Measurements from ENCODE around the gene DCAF5.

The DCAF5 gene

DNA sequence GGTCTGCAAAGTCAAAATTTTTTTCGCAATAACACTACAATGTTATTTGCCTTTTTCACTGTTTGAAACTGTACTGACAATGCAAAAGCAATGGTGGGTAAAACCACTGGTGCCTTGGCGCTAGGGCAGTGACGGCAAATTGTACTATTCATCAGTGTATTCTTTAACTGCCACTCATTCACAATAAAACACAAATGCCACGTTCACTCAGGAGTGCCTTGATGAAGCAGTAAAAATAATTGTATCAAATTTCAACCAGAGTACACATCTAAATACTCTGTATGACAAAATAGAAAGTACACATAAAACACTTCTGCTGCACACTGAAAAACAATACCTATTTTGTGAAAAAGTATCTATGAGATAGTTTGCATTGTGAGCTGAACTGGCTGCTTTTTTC, 17.8 kb downstream of the DCAF5 start:
- Histone ChIP-seq H3K36me3 (ENCODE audit: insufficient read depth, low read length) (peaks cover 5% of the 10 kb centered on the region), H3K27me3 (ENCODE audit: insufficient read depth, low read length) (no peaks in the 10 kb centered on the region), H3K4me3 (ENCODE audit: low read length) (no peak overlapping the region), H3K9me3 (ENCODE audit: low read length) (no peaks in the 10 kb centered on the region), H2AFZ (ENCODE audit: low read depth, low read length) (no peak overlapping the region), H3K4me1 (ENCODE audit: insufficient read depth, low read length) (peaks cover 30% of the 10 kb centered on the region)

DNA sequence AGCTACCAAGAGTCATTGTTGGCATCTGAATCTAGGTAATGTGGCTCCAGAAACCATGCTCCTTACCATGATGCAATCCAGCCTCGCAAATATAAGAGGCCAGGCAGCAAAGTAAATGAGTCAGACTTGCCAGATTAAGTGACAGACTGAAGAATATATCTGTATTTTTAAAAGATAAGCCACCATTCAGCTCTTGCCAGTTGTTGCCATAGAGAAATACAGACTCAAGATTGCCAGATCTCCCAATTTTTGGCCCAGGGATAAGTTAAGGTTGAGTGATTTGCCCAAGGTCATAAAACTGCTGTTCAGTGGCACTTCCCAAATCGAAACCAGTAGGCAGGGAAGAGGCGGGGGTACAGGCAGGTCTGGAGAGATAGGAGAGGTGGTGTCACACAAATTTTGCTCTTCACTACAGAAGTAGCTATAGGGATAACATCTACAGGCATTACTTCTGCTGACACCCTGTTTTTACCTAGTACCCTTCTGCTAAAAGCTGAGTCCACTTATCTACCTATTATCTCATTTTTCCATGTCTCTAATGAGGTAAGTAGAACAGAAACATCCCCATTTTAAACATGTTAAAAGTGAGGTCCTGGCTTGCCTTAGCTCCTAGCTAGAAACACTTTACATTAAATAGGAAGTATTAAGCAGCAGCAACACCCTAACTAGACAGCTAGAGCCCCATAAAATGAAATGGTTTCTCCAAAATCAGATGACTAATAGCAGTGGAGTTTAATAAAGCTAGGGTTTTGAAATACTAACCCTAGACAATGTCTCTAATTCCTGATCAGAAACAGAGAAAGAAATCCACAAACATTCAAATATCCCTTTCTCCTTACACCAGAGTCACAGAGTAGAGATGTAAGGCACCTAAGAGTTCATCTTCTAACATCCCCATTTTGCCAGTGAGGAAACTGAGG, 19.5 kb downstream of the DCAF5 start:
- Histone ChIP-seq H2AFZ (ENCODE audit: low read depth, low read length) (no peak overlapping the region), H3K4me1 (ENCODE audit: insufficient read depth, low read length) (peaks cover 36% of the 10 kb centered on the region), H3K36me3 (ENCODE audit: insufficient read depth, low read length) (no peaks in the 10 kb centered on the region), H3K9me3 (ENCODE audit: low read length) (no peaks in the 10 kb centered on the region), H3K27me3 (ENCODE audit: insufficient read depth, low read length) (no peaks in the 10 kb centered on the region), H3K4me3 (ENCODE audit: low read length) (no peak overlapping the region)

DNA sequence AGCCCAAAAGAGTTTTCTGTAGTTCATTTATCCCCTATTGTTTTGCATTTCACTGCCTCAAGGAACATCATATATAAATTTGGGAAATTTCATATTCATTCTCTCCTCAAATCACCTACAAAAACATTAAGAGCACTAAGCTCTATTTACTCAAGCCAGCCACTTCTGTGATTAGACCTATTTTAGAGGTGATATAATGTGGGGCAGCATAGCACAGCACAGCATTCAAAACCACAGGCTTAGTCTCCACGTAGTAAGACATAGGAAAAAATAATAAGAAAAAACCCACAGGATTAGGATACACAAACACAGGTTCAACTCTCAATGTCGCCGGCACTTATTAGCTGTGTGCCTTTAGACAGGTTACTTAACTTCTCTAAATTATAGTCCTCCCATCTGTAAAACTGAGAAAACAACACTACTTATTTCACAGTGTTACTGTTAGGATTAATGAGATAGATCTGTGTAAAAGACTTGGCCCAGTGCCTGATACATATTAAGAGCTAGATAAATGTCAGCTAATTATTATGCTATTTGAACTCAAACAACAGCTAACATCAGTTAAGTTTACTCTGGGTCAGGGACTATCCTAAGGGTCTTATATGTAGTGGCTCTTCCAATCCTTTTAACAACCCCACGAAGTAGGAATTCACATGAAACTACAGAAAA, 20.3 kb downstream of the DCAF5 start:
- Histone ChIP-seq H3K4me3 (ENCODE audit: low read length) (no peak overlapping the region), H3K36me3 (ENCODE audit: insufficient read depth, low read length) (no peaks in the 10 kb centered on the region), H2AFZ (ENCODE audit: low read depth, low read length) (no peak overlapping the region), H3K27me3 (ENCODE audit: insufficient read depth, low read length) (no peaks in the 10 kb centered on the region), H3K4me1 (ENCODE audit: insufficient read depth, low read length) (peaks cover 29% of the 10 kb centered on the region), H3K9me3 (ENCODE audit: low read length) (no peaks in the 10 kb centered on the region)

DNA sequence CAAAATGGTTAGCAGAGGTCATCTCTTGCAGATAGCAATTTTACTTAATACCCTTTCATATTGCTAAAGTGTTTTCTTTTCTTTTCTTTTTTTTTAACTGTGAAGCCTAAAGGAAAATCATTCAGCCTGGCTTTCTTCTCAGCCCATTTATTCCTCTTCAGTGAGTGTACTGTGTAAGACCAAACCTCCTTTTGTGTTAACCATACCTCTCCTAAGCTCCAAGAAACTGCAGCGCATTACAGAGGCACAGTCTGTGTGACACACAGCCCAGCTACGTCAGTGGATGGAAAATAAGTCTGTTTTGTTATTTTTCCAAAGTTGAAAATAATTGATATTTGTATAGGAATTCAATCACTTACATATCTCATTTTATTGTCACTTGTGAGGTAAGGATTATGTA, 21.7 kb downstream of the DCAF5 start:
- H3K4me1 ChIP-seq (ENCODE audit: insufficient read depth, low read length), result peaks cover 29% of the 10 kb centered on the region
- no peaks in the 10 kb centered on the region for H3K36me3 ChIP-seq (ENCODE audit: insufficient read depth, low read length)
- H3K27me3 ChIP-seq (ENCODE audit: insufficient read depth, low read length), result no peaks in the 10 kb centered on the region
- H3K4me3 ChIP-seq (ENCODE audit: low read length), result no peak overlapping the region
- H3K9me3 ChIP-seq (ENCODE audit: low read length), result no peaks in the 10 kb centered on the region
- H2AFZ ChIP-seq (ENCODE audit: low read depth, low read length), result no peak overlapping the region

DNA sequence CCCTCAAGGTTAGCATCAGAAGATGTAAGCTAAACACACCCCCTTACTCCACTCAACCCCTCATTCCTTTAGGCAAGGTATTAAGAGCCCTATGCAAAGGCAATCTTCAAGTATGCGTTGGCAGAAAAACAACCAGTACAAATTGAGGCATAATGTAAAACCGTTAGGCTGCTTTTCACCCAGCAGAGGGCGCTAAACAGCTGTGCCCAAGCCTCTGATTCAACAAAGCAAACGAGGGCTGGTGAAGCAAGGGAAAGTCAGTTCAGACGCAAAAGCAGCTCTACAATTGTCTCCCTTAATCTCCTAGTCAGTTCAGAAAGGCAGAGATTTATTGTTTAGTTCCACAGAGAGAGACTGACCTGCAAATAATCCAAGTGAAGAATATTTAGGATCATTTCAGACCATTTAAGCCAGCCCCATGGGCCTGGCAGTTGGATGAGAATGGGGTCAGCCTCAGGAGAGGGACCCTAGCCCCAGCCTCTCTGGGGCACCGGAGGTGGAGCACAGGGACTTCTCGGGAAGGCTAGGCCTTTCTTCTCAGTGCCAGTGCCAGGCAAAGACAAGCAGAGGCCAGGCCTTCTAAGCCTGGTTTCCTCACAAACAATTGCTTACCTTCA, 23.5 kb downstream of the DCAF5 start:
- Histone ChIP-seq H3K36me3 (ENCODE audit: insufficient read depth, low read length) (no peaks in the 10 kb centered on the region), H3K9me3 (ENCODE audit: low read length) (no peaks in the 10 kb centered on the region), H3K27me3 (ENCODE audit: insufficient read depth, low read length) (no peaks in the 10 kb centered on the region), H2AFZ (ENCODE audit: low read depth, low read length) (no peak overlapping the region), H3K4me3 (ENCODE audit: low read length) (no peak overlapping the region), H3K4me1 (ENCODE audit: insufficient read depth, low read length) (peaks cover 29% of the 10 kb centered on the region)

DNA sequence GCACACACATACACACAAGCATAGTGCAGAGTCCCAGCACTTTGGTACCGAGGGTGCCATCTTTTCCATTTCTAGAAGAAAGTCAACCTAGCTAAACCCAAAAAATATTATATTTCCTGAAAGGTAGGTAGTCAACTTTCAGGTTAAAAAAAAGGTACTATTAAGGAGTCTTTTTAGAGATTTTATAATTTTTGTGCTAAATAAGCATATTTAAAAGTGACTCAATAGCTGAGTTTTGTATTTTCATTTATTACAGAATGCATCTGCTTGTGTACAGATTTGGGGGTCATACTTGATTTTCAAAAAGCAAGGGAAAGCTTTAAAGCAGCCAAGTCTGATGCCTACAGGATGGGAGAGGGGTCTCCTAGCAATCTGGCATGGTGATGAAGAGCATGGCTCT, 34.6 kb downstream of the DCAF5 start:
- Histone ChIP-seq H3K4me1 (ENCODE audit: insufficient read depth, low read length) (no peaks in the 10 kb centered on the region), H2AFZ (ENCODE audit: low read depth, low read length) (no peak overlapping the region), H3K36me3 (ENCODE audit: insufficient read depth, low read length) (peaks cover 66% of the 10 kb centered on the region), H3K27me3 (ENCODE audit: insufficient read depth, low read length) (no peaks in the 10 kb centered on the region), H3K4me3 (ENCODE audit: low read length) (no peak overlapping the region), H3K9me3 (ENCODE audit: low read length) (no peaks in the 10 kb centered on the region)

DNA sequence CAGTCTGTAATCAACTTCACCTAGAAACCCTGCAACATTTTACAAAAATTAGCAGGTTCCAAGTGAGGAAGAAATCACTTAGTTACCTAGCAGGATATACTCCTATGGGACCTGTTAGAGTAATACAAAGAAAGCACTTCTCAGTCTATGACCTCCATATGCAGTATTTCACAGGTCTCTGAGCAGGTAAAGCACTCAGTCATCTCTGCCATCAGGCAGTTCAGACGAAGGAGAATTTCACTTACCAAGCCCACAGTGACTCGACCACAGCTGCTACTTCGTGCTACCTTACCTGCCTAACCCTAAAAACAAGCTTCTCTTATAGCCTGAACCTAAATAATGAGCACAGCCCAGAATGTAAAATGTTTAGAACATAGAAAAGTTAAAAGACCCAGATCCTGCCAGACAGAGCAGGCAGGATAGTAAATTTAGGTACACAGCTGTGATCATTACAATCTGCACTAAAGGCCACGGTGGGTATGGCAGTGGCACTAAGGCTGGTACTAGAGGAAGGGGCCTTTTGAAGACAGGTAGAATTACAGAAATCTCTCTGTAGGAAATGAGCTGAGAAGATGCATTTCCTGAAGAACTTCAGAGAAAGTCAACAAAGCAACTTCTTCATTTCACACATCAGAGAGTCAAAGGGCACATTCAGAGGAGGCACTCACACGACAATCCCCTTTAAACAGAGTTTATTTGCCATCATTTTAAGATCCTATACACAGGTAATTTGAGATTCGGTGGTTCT, 35.7 kb downstream of the DCAF5 start:
- Histone ChIP-seq H3K4me3 (ENCODE audit: low read length) (no peak overlapping the region), H3K4me1 (ENCODE audit: insufficient read depth, low read length) (no peaks in the 10 kb centered on the region), H3K36me3 (ENCODE audit: insufficient read depth, low read length) (peaks cover 71% of the 10 kb centered on the region), H3K27me3 (ENCODE audit: insufficient read depth, low read length) (no peaks in the 10 kb centered on the region), H2AFZ (ENCODE audit: low read depth, low read length) (no peak overlapping the region), H3K9me3 (ENCODE audit: low read length) (no peaks in the 10 kb centered on the region)

DNA sequence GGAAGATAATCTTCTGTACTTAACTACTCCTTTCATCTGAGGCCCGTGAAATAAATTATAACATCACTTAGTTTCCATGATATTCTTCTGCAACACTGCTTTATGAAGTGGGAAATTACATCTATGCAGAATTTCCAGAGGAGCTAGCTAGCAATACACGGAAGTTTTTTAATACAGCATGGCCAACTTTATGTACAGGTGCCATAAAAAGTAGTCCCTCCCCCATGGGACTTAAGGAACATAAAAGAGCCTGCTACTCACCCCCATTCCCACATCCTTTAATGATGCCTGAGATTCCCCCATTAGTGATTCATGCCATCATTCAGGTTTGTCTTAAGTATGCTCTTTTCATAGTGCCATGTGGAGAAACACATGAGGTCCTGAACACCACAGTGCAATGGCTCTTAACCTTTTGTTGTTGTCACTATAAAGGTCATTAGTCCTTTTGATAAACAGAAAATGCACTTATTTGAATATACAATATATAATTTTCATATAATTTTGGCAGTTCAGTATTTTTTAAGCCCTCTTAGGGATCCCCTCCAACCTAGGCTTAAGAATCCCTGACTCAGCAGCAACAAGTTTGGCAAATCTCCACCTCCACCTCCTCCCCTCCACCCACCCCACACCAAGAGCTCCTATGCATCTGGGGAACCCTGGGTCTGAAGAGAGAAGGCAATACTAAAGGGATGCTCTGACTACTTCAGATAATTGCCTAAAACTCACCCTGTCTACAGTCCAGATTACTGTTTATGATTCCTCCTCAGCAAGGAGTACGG, 37.3 kb downstream of the DCAF5 start:
- Histone ChIP-seq H3K4me3 (ENCODE audit: low read length) (no peak overlapping the region), H3K4me1 (ENCODE audit: insufficient read depth, low read length) (no peaks in the 10 kb centered on the region), H3K36me3 (ENCODE audit: insufficient read depth, low read length) (peaks cover 71% of the 10 kb centered on the region)

DNA sequence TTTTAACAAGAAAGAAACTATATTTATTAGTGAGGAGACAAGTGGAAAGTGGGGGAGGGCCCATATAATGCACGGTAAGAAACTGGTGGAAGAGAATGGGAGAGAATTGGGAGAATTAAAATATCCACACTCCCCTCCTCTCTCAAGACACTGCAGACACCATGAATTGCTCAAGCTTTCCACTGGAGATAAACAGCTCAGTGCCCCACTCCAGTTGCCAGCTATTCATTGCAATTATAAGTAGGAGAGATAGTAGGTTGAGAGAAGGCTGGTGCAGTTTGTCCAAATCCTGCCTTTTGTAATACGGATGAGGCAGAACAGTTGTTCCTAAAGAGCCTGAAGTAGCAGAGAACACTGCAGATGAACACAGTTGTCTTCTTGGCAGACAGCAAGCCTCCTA, 38.2 kb downstream of the DCAF5 start:
- Histone ChIP-seq H3K27me3 (ENCODE audit: insufficient read depth, low read length) (no peaks in the 10 kb centered on the region), H3K4me3 (ENCODE audit: low read length) (no peak overlapping the region), H3K9me3 (ENCODE audit: low read length) (no peaks in the 10 kb centered on the region), H3K36me3 (ENCODE audit: insufficient read depth, low read length) (peaks cover 75% of the 10 kb centered on the region), H3K4me1 (ENCODE audit: insufficient read depth, low read length) (no peaks in the 10 kb centered on the region), H2AFZ (ENCODE audit: low read depth, low read length) (no peak overlapping the region)

More for the DNA sequence above, 37.3 kb downstream of the DCAF5 start:
- H2AFZ ChIP-seq (ENCODE audit: low read depth, low read length), result no peak overlapping the region
- H3K27me3 ChIP-seq (ENCODE audit: insufficient read depth, low read length), result no peaks in the 10 kb centered on the region
- H3K9me3 ChIP-seq (ENCODE audit: low read length), result no peaks in the 10 kb centered on the region

DNA sequence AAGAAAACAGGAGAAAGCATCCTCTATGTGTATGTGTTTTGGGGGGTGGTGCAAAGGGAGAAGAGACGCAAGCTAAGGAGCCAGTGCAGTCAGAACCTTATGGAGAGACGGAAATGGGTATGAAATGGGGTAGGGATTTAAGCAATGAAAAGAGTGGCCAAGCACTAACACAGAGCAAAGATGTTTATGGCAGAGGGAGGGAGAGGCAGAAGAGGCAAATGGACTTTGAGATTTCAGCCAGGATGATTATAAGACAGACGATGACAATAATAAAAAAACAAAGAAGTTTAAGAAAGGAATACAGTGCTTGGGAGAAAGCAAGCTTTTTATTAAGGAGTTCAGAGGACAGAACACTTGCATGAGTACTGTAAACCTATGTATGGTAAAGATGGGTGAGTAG, 44.6 kb downstream of the DCAF5 start:
- Histone ChIP-seq H3K27me3 (ENCODE audit: insufficient read depth, low read length) (no peaks in the 10 kb centered on the region), H2AFZ (ENCODE audit: low read depth, low read length) (no peak overlapping the region), H3K4me3 (ENCODE audit: low read length) (no peak overlapping the region), H3K4me1 (ENCODE audit: insufficient read depth, low read length) (no peaks in the 10 kb centered on the region), H3K9me3 (ENCODE audit: low read length) (peaks cover 3% of the 10 kb centered on the region), H3K36me3 (ENCODE audit: insufficient read depth, low read length) (peaks cover 42% of the 10 kb centered on the region)

DNA sequence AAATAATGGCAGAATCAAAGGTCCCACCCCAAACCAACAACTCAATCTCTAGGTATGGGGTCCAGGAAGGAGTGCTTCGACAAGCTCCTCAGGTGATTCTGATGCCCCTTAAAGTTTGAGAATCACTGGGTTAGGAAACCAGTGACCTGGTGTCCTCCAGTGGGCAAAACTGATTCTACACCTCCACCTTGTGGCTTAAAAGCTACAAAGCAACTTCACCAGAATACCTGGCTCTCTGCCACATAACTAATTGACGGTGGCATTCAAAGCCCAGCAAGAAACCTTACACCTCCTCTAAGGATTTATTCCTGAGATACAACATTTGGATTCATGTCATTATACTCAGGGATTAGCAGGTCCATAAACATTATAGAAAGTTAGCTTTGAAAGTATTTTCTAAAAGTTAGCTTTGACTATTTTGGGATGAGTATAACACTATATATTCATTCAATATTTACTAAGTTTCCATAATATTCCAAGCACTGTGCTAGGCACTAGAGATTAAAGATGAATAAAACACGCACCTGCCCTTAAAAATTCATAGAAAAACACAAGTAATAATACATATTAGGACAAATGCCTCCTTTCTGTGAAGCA, 45.4 kb downstream of the DCAF5 start:
- no peak overlapping the region for H2AFZ ChIP-seq (ENCODE audit: low read depth, low read length)
- H3K27me3 ChIP-seq (ENCODE audit: insufficient read depth, low read length), result no peaks in the 10 kb centered on the region
- H3K36me3 ChIP-seq (ENCODE audit: insufficient read depth, low read length), result peaks cover 39% of the 10 kb centered on the region
- H3K9me3 ChIP-seq (ENCODE audit: low read length), result peaks cover 3% of the 10 kb centered on the region
- no peaks in the 10 kb centered on the region for H3K4me1 ChIP-seq (ENCODE audit: insufficient read depth, low read length)
- no peak overlapping the region for H3K4me3 ChIP-seq (ENCODE audit: low read length)

DNA sequence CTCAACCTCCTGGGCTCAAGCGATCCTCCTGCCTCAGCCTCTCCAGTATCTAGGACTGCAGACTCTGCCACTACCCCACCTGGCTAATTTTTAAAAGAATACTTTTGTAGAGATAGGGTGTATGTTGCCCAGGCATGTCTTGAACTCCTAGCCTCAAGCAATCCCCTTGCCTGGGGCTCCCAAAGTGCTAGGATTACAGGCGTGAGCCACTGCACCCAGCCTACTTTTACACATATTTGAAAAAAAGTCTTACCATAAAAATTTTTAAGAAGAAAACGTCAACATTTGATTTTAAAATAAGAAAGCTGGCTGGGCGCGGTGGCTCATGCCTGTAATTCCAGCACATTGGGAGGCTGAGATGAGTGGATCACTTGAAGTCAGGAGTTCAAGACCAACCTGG, 46.5 kb downstream of the DCAF5 start:
- Histone ChIP-seq H3K27me3 (ENCODE audit: insufficient read depth, low read length) (no peaks in the 10 kb centered on the region), H3K36me3 (ENCODE audit: insufficient read depth, low read length) (peaks cover 36% of the 10 kb centered on the region), H2AFZ (ENCODE audit: low read depth, low read length) (no peak overlapping the region), H3K9me3 (ENCODE audit: low read length) (peaks cover 3% of the 10 kb centered on the region), H3K4me3 (ENCODE audit: low read length) (no peak overlapping the region), H3K4me1 (ENCODE audit: insufficient read depth, low read length) (no peaks in the 10 kb centered on the region)

All from neuron (in vitro differentiated cells).